Common myeloid progenitor, CD34-positive (primary cell): Measurements from ENCODE around the gene KAT14.
"Not testable (repeated sequence)": the region's sequence is repeated elsewhere in the genome, so short reads cannot be mapped to it uniquely, and the experiment has no call there.

ENCODE experiments used
- CTCF ChIA-PET: fragments of 350-600 bp; sonication (Branson Sonifier 250); formaldehyde crosslinking; loops from one replicate; lab custom pipeline; 2021; ENCODE audit warnings: antibody characterized with exemption; lab: Charles Lee
- POLR2A ChIA-PET: fragments of 350-600 bp; sonication (Branson Sonifier 250); formaldehyde crosslinking; loops from one replicate; lab custom pipeline; 2021; ENCODE audit warnings: antibody characterized with exemption; lab: Charles Lee
- DNase-seq, 3 donors: peaks; one replicate each; pipeline versions ENCODE4 v3.0.0 to v3.0.0-alpha.2; 2013
- H3K27ac ChIP-seq, 2 experiments: 1 replicate in 1 of 2; 2 replicates in 1 of 2; pipeline ENCODE4 v1.7.0; 2013; ENCODE audit warnings: inconsistent platforms in 2 of 2, low read length in 2 of 2, mild to moderate bottlenecking in 2 of 2, low read depth in 1 of 2, moderate library complexity in 1 of 2; ENCODE audit not compliant: severe bottlenecking in 2 of 2, insufficient read depth in 1 of 2, poor library complexity in 1 of 2
- H3K27me3 ChIP-seq, 5 experiments: replicated peaks in 2 of 5; 1 replicate in 3 of 5; 2 replicates in 2 of 5; pipeline versions ENCODE4 v1.6.1 to v1.7.0; 2013; ENCODE audit warnings: low read length in 4 of 5, mild to moderate bottlenecking in 2 of 5, moderate library complexity in 2 of 5, inconsistent platforms in 1 of 5; ENCODE audit not compliant: insufficient read depth in 5 of 5, control insufficient read depth in 4 of 5
- H3K36me3 ChIP-seq, 4 experiments: 1 replicate in 2 of 4; 2 replicates in 2 of 4; pipeline versions ENCODE4 v1.6.1 to v1.7.0; 2013; ENCODE audit warnings: low read length in 3 of 4, control low read depth in 1 of 4, mild to moderate bottlenecking in 1 of 4; ENCODE audit not compliant: control insufficient read depth in 4 of 4, insufficient read depth in 4 of 4
- H3K4me1 ChIP-seq, 4 experiments: 1 replicate in 3 of 4; 2 replicates in 1 of 4; pipeline versions ENCODE4 v1.6.1 to v1.7.1; 2013; ENCODE audit warnings: low read length in 3 of 4, mild to moderate bottlenecking in 3 of 4, control low read depth in 1 of 4, inconsistent platforms in 1 of 4, moderate library complexity in 1 of 4; ENCODE audit not compliant: control insufficient read depth in 4 of 4, insufficient read depth in 4 of 4; ENCODE audit errors: control extremely low read depth in 1 of 4
- H3K4me3 ChIP-seq, 7 experiments: 1 replicate in 4 of 7; 2 replicates in 3 of 7; pipeline versions ENCODE4 v1.5.1 to v1.7.0; 2013; ENCODE audit warnings: mild to moderate bottlenecking in 7 of 7, low read length in 6 of 7, moderate library complexity in 6 of 7, inconsistent platforms in 2 of 7, low read depth in 2 of 7, control low read depth in 1 of 7; ENCODE audit not compliant: insufficient read depth in 4 of 7, control insufficient read depth in 1 of 7; ENCODE audit errors: extremely low read depth in 1 of 7
- H3K9me3 ChIP-seq, 5 experiments: 1 replicate in 4 of 5; 2 replicates in 1 of 5; pipeline versions ENCODE4 v1.6.1 to v1.7.1; 2013; ENCODE audit warnings: low read length in 4 of 5, mild to moderate bottlenecking in 2 of 5, inconsistent platforms in 1 of 5, low read depth in 1 of 5, moderate library complexity in 1 of 5; ENCODE audit not compliant: control insufficient read depth in 4 of 5, insufficient read depth in 2 of 5; ENCODE audit errors: control extremely low read depth in 1 of 5
- WGBS: methylation state at CpG from one replicate; pipeline ENCODE4 v1.1.5; 2013; ENCODE audit not compliant: insufficient coverage; 5-methylcytosine and 5-hydroxymethylcytosine counted together

The KAT14 gene

GRCh38 chr20:18190338-18191233, 52.9 kb downstream of the KAT14 start:
- DNase-seq, result no peak
- CTCF ChIA-PET, result no interaction called here
- no peak overlapping the region for H3K4me3 ChIP-seq
- H3K4me1 ChIP-seq, result no peaks in the 10 kb centered on the region
- no peaks in the 10 kb centered on the region for H3K9me3 ChIP-seq
- peaks cover 4 to 34% (median 19%) of the 10 kb centered on the region in 4 experiments for H3K36me3 ChIP-seq
- POLR2A ChIA-PET, result no interaction called here
- no peaks in the 10 kb centered on the region for H3K27me3 ChIP-seq
- H3K27ac ChIP-seq, result no peak overlapping the region
- 100% methylated on average over 2 of the region's 3 CpGs for WGBS

- H3K27ac ChIP-seq, result no peak overlapping the region
- CTCF ChIA-PET, result no interaction called here
These were observed 53.6 kb downstream of the KAT14 start for GRCh38 chr20:18191306-18191705.

GRCh38 chr20:18194461-18194860, 56.8 kb downstream of the KAT14 start:
- H3K27ac ChIP-seq, H3K27me3 ChIP-seq, POLR2A ChIA-PET, H3K9me3 ChIP-seq, H3K4me3 ChIP-seq, CTCF ChIA-PET, H3K36me3 ChIP-seq, H3K4me1 ChIP-seq, DNase-seq: not testable (repeated sequence)
- 97% methylated on average over 11 of the region's 35 CpGs for whole genome bisulfite sequencing

More at GRCh38 chr20:18191306-18191705, 53.6 kb downstream of the KAT14 start:
- no peak for DNase-seq
- H3K9me3 ChIP-seq, result no peaks in the 10 kb centered on the region
- H3K36me3 ChIP-seq, result peaks cover under 1 to 27% (median 13%) of the 10 kb centered on the region in 4 experiments
- POLR2A ChIA-PET, result no interaction called here
- no peak overlapping the region for H3K4me3 ChIP-seq
- H3K4me1 ChIP-seq, result no peaks in the 10 kb centered on the region
- 83% methylated on average over 1 of the region's 1 CpG for WGBS
- H3K27me3 ChIP-seq, result no peaks in the 10 kb centered on the region

GRCh38 chr20:18195931-18196330, 58.3 kb downstream of the KAT14 start:
- no peaks in the 10 kb centered on the region for H3K36me3 ChIP-seq
- CTCF ChIA-PET, result no interaction called here

GRCh38 chr20:18197382-18198070, 59.9 kb downstream of the KAT14 start:
- ChIA-PET CTCF (no interaction called here), POLR2A (no interaction called here)
- peaks cover 0 to 7% (median 1%) of the 10 kb centered on the region in 5 experiments for H3K9me3 ChIP-seq
- WGBS, result 98% methylated on average over 9 of the region's 12 CpGs
- no peak overlapping the region for H3K4me3 ChIP-seq
- H3K36me3 ChIP-seq, result no peaks in the 10 kb centered on the region
- H3K27me3 ChIP-seq, result no peaks in the 10 kb centered on the region
- H3K27ac ChIP-seq, result no peak overlapping the region
- no peak for DNase-seq
- no peaks in the 10 kb centered on the region for H3K4me1 ChIP-seq

More at GRCh38 chr20:18195931-18196330, 58.3 kb downstream of the KAT14 start:
- no peak overlapping the region for H3K27ac ChIP-seq
- H3K4me3 ChIP-seq, result no peak overlapping the region
- no peaks in the 10 kb centered on the region for H3K27me3 ChIP-seq
- WGBS, result 95% methylated on average over 3 of the region's 3 CpGs
- no peaks in the 10 kb centered on the region for H3K9me3 ChIP-seq
- no peak for DNase-seq
- POLR2A ChIA-PET, result no interaction called here
- no peaks in the 10 kb centered on the region for H3K4me1 ChIP-seq

GRCh38 chr20:18202966-18203365, 65.3 kb downstream of the KAT14 start:
- no peak overlapping the region for H3K4me3 ChIP-seq
- ChIA-PET CTCF (no interaction called here), POLR2A (no interaction called here)
- H3K9me3 ChIP-seq, result peaks cover 0 to 7% (median 2%) of the 10 kb centered on the region in 5 experiments
- no peaks in the 10 kb centered on the region for H3K36me3 ChIP-seq
- no peaks in the 10 kb centered on the region for H3K27me3 ChIP-seq
- H3K27ac ChIP-seq, result no peak overlapping the region
- no peaks in the 10 kb centered on the region for H3K4me1 ChIP-seq
- DNase-seq, result no peak

GRCh38 chr20:18203700-18204099, 66.0 kb downstream of the KAT14 start:
- H3K9me3 ChIP-seq, H3K27me3 ChIP-seq, H3K4me3 ChIP-seq, H3K4me1 ChIP-seq, H3K27ac ChIP-seq, H3K36me3 ChIP-seq, CTCF ChIA-PET, DNase-seq, POLR2A ChIA-PET: not testable (repeated sequence)
- no CpG with 5 or more reads among the region's 3 CpGs for WGBS
